K562 (cell line): ENCODE measurements around the gene CTDNEP1. TPM values are rescaled to one million over a fixed set of nuclear protein-coding genes. Genes with fewer than 3 reads are reported as not detected.

ENCODE experiments used
- ATF1 ChIP-seq, 2 experiments: fragments of 450-650 bp in 1 of 2; IDR thresholded peaks; 2 replicates each; pipeline ENCODE4 v1.6.1; 2016; ENCODE audit warnings: missing compliant biosample characterization in 1 of 2, missing genetic modification characterization in 1 of 2
- BRD9 ChIP-seq: fragments of 450-650 bp; IDR thresholded peaks from 2 replicates; pipeline ENCODE4 v1.6.1; 2018; ENCODE audit warnings: low read depth; ENCODE audit not compliant: partially characterized antibody
- EGR1 ChIP-seq: fragments of 450-650 bp; conservative IDR thresholded peaks from 2 replicates; pipeline ENCODE4 v1.6.1; 2017; ENCODE audit warnings: mild to moderate bottlenecking
- HMGN3 ChIP-seq: IDR thresholded peaks from 2 replicates; pipeline ENCODE4 v1.6.1; 2011; ENCODE audit warnings: borderline replicate concordance, low read depth, mild to moderate bottlenecking, mixed read lengths, low read length; ENCODE audit not compliant: insufficient read length; ENCODE audit errors: extremely low read depth
- MECOM ChIP-seq: fragments of 250-450 bp; sonication (Bioruptor Pico); IDR thresholded peaks from 2 replicates; pipeline ENCODE4 v1.8.0; 2022; ENCODE audit warnings: inconsistent platforms
- MED1 ChIP-seq: sonication (generic); formaldehyde crosslinking; IDR thresholded peaks from 2 replicates; pipeline ENCODE4 v1.8.1; 2023; ENCODE audit warnings: missing genetic modification reagents, borderline replicate concordance
- MITF ChIP-seq: IDR thresholded peaks from 2 replicates; pipeline ENCODE4 v1.6.1; 2014; ENCODE audit warnings: antibody characterized with exemption
- NR1H2 ChIP-seq: sonication (generic); formaldehyde crosslinking; IDR thresholded peaks from 2 replicates; pipeline ENCODE4 v1.4.0; 2020; ENCODE audit warnings: mild to moderate bottlenecking, missing genetic modification reagents
- PREB ChIP-seq: sonication (generic); formaldehyde crosslinking; IDR thresholded peaks from 2 replicates; pipeline ENCODE4 v1.8.1; 2023; ENCODE audit warnings: mild to moderate bottlenecking, missing genetic modification reagents
- USF2 ChIP-seq: sonication (generic); formaldehyde crosslinking; IDR thresholded peaks from 2 replicates; pipeline ENCODE4 v1.5.0; 2020; ENCODE audit warnings: missing genetic modification reagents
- XRCC4 ChIP-seq: IDR thresholded peaks from one replicate; pipeline ENCODE4 v1.6.1; 2011; ENCODE audit not compliant: insufficient read depth, insufficient read length; ENCODE audit errors: extremely low read depth
- ZNF277 ChIP-seq: fragments of 250-450 bp; sonication (Bioruptor Pico); IDR thresholded peaks from 2 replicates; pipeline ENCODE4 v1.8.0; 2022; ENCODE audit warnings: inconsistent platforms, mild to moderate bottlenecking, moderate library complexity, borderline replicate concordance
- ZNF696 ChIP-seq: fragments of 250-450 bp; sonication (Bioruptor Pico); conservative IDR thresholded peaks from 2 replicates; pipeline ENCODE4 v1.4.0; 2020; ENCODE audit warnings: mild to moderate bottlenecking, moderate library complexity
- polyA plus RNA-seq, 8 experiments: library from polyadenylated mRNA; depleted of rRNA in 4 of 8; stranded (reverse) in 5 of 8; unstranded in 3 of 8; fragments of >200 nt; fragmentation: Nextera tagmentation in 2 of 8; fragmentation: Illumina TruSeq in 1 of 8; extraction: Ambion mirVana in 2 of 8; extraction: Trizol in 1 of 8; gene quantifications; 2 replicates each; pipeline versions ENCODE4 v1.2.1 to v1.2.3, GENCODE V29; 2011 to 2014; ENCODE audit warnings: inconsistent platforms in 1 of 8, missing spikeins in 1 of 8
- total RNA-seq, 7 experiments: library from RNA; depleted of rRNA in 6 of 7; stranded (reverse); fragments of >200 nt in 6 of 7; fragmentation: Illumina TruSeq in 2 of 7; extraction: Trizol in 2 of 7; gene quantifications; 2 replicates each; pipeline versions ENCODE4 v1.2.1 to v1.2.3, GENCODE V29; 2011 to 2021; ENCODE audit warnings: low replicate concordance in 1 of 7
- TF ChIP-seq, protein P1 (sequence below): fragments of 450-650 bp; formaldehyde crosslinking; IDR thresholded peaks from 2 replicates; pipeline ENCODE4 v1.4.0; 2022; ENCODE audit warnings: missing genetic modification characterization
- TF ChIP-seq, protein P2 (sequence below): fragments of 200-800 bp; sonication (Bioruptor generic); IDR thresholded peaks from 2 replicates; pipeline ENCODE4 v1.6.1; 2017; ENCODE audit warnings: missing genetic modification characterization, missing compliant biosample characterization

The CTDNEP1 gene
- total and polyA plus RNA-seq, 9 of the 15 experiments (the other 6 are each of a cell fraction or from before 2014, with no cell fraction given) = 10.7 to 150 (median 28.5) TPM

DNA sequence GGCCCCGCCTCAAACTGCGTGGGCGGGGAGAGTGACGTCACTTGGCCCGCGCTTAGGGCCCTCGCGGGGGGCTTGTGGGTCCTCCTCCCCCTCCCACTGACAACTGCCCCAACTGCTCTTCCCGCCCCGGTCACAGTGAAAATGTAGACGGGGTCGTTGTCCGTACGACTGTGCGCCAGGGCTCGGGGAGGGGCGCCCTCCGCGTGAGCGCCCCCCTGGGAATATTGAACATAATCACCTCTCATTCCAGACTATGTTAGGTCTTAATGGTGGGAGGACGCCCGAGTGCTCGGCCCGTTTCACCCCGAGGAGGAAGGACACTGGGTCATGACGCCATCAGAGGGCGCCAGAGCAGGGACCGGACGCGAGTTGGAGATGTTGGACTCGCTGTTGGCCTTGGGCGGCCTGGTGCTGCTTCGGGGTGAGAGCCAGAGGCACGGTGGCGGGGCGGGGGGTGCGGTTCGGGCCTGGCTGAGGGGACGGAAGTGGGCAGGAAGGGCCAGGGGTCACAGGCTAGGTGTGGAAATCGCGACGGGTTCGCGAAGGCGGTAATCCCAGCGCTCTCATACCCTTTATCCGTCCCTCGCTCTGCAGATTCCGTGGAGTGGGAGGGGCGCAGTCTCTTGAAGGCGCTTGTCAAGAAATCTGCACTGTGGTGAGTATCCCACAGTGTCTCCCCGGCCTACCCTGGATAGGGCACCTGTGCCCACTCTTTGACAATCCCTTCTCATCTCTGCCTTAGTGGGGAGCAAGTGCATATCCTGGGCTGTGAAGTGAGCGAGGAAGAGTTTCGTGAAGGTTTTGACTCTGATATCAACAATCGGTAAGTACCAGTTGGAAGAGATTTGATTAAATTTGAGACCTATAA is 876 bp upstream of the CTDNEP1 start, which contains the start of gene ELP5 (continued):
- no peak for TF ChIP-seq NR1H2
- TF ChIP-seq HMGN3 = peak; percentile 87
- TF ChIP-seq, protein P1, sequence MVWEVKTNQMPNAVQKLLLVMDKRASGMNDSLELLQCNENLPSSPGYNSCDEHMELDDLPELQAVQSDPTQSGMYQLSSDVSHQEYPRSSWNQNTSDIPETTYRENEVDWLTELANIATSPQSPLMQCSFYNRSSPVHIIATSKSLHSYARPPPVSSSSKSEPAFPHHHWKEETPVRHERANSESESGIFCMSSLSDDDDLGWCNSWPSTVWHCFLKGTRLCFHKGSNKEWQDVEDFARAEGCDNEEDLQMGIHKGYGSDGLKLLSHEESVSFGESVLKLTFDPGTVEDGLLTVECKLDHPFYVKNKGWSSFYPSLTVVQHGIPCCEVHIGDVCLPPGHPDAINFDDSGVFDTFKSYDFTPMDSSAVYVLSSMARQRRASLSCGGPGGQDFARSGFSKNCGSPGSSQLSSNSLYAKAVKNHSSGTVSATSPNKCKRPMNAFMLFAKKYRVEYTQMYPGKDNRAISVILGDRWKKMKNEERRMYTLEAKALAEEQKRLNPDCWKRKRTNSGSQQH (CRISPR knock-in tag) = no peak
- TF ChIP-seq ZNF277 (CRISPR knock-in tag) = no peak
- TF ChIP-seq USF2 (CRISPR knock-in tag) = no peak
- peak; percentile 97 for TF ChIP-seq EGR1
- TF ChIP-seq PREB (CRISPR knock-in tag) = no peak
- TF ChIP-seq, protein P2, sequence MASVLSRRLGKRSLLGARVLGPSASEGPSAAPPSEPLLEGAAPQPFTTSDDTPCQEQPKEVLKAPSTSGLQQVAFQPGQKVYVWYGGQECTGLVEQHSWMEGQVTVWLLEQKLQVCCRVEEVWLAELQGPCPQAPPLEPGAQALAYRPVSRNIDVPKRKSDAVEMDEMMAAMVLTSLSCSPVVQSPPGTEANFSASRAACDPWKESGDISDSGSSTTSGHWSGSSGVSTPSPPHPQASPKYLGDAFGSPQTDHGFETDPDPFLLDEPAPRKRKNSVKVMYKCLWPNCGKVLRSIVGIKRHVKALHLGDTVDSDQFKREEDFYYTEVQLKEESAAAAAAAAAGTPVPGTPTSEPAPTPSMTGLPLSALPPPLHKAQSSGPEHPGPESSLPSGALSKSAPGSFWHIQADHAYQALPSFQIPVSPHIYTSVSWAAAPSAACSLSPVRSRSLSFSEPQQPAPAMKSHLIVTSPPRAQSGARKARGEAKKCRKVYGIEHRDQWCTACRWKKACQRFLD (CRISPR knock-in tag) = no peak
- TF ChIP-seq XRCC4 = no peak
- TF ChIP-seq MITF = no peak
- peak; percentile 87 for TF ChIP-seq ATF1 (CRISPR knock-in tag; IDR thresholded peaks at IDR 0.05)
- TF ChIP-seq ATF1 (tag; IDR thresholded peaks at IDR 0.05) = peak; percentile 99
- TF ChIP-seq MECOM = no peak
- peak; percentile 58 for TF ChIP-seq BRD9
- TF ChIP-seq ZNF696 = no peak
- no peak for TF ChIP-seq MED1 (CRISPR knock-in tag)
